ENCODE measurements around the gene NCF2. TPM values are rescaled to one million over a fixed set of nuclear protein-coding genes. Genes with fewer than 3 reads are reported as not detected.

NCF2 gene
- total RNA-seq, 1 donor from 2014 or later: 9.8 TPM

- intact Hi-C loops (cut with DNase I): no loop called here
- peaks cover 8 to 9% of the 10 kb centered on the region in 2 donors for H3K36me3 ChIP-seq
- no peaks in the 10 kb centered on the region for H3K4me1 ChIP-seq
- H3K27ac ChIP-seq: no peak overlapping the region
- H3K9me3 ChIP-seq: no peaks in the 10 kb centered on the region
- H3K4me3 ChIP-seq: no peak overlapping the region
- no peaks in the 10 kb centered on the region for H3K27me3 ChIP-seq
- DNase-seq (ENCODE audit: low spot score in 2 of 2): no peak
- no peak for TF ChIP-seq CTCF (IDR thresholded peaks at IDR 0.05)
Measured at GRCh38 chr1:183559061-183559460, 31.2 kb downstream of the NCF2 start.

GRCh38 chr1:183554577-183554976 lies 35.7 kb downstream of the NCF2 start:
- intact Hi-C loops (cut with DNase I): no loop called here
- H3K27me3 ChIP-seq: no peaks in the 10 kb centered on the region
- H3K9me3 ChIP-seq: no peaks in the 10 kb centered on the region
- no peak overlapping the region for H3K4me3 ChIP-seq
- H3K27ac ChIP-seq: no peak overlapping the region
- peaks cover 46 to 48% of the 10 kb centered on the region in 2 donors for H3K36me3 ChIP-seq
- TF ChIP-seq CTCF (IDR thresholded peaks at IDR 0.05): no peak
- DNase-seq (ENCODE audit: low spot score in 2 of 2): no peak
- no peaks in the 10 kb centered on the region for H3K4me1 ChIP-seq

GRCh38 chr1:183553764-183554163 lies 36.5 kb downstream of the NCF2 start:
- DNase-seq (ENCODE audit: low spot score in 2 of 2): no peak
- Histone ChIP-seq H3K4me1 (no peaks in the 10 kb centered on the region), H3K36me3 (peaks cover 47 to 55% of the 10 kb centered on the region in 2 donors), H3K9me3 (no peaks in the 10 kb centered on the region), H3K27ac (no peak overlapping the region), H3K4me3 (no peak overlapping the region), H3K27me3 (no peaks in the 10 kb centered on the region)
- intact Hi-C loops (cut with DNase I): no loop called here
- TF ChIP-seq CTCF (IDR thresholded peaks at IDR 0.05): no peak

- intact Hi-C loops (cut with DNase I): no loop called here
Measured at GRCh38 chr1:183553331-183553730, 36.9 kb downstream of the NCF2 start.

GRCh38 chr1:183552891-183553290 lies 37.4 kb downstream of the NCF2 start:
- intact Hi-C loops (cut with DNase I): no loop called here
- Histone ChIP-seq H3K36me3 (peaks cover 54 to 61% of the 10 kb centered on the region in 2 donors), H3K4me3 (no peak overlapping the region), H3K4me1 (no peaks in the 10 kb centered on the region), H3K9me3 (no peaks in the 10 kb centered on the region), H3K27ac (no peak overlapping the region), H3K27me3 (no peaks in the 10 kb centered on the region)
- TF ChIP-seq CTCF (IDR thresholded peaks at IDR 0.05): no peak
- no peak for DNase-seq (ENCODE audit: low spot score in 2 of 2)

More at GRCh38 chr1:183553331-183553730, 36.9 kb downstream of the NCF2 start:
- Histone ChIP-seq H3K36me3 (peaks cover 49 to 58% of the 10 kb centered on the region in 2 donors), H3K27me3 (no peaks in the 10 kb centered on the region), H3K27ac (no peak overlapping the region), H3K4me3 (no peak overlapping the region), H3K4me1 (no peaks in the 10 kb centered on the region), H3K9me3 (no peaks in the 10 kb centered on the region)
- no peak for DNase-seq (ENCODE audit: low spot score in 2 of 2)
- no peak for TF ChIP-seq CTCF (IDR thresholded peaks at IDR 0.05)

- no peaks in the 10 kb centered on the region for H3K9me3 ChIP-seq
- no peaks in the 10 kb centered on the region for H3K4me1 ChIP-seq
- H3K4me3 ChIP-seq: no peak overlapping the region
- no peak for DNase-seq (ENCODE audit: low spot score in 2 of 2)
- no peak for TF ChIP-seq CTCF (IDR thresholded peaks at IDR 0.05)
- intact Hi-C loops (cut with DNase I): no loop called here
- no peaks in the 10 kb centered on the region for H3K27me3 ChIP-seq
- H3K27ac ChIP-seq: no peak overlapping the region
- peaks cover 58 to 64% of the 10 kb centered on the region in 2 donors for H3K36me3 ChIP-seq
Measured at GRCh38 chr1:183552441-183552840, 37.8 kb downstream of the NCF2 start.

Measured in ascending aorta (tissue), 2 donors.